IMR-90 (cell line): ENCODE results near the gene IL1A. TPM values are rescaled to one million over a fixed set of nuclear protein-coding genes. Genes with fewer than 3 reads are reported as not detected.

ENCODE experiments used
- ATAC-seq: fragments of 200-7000 bp; cut with Tn5 transposase; 2 replicates; pipeline ENCODE4 v1.9.1; 2020; ENCODE audit warnings: low read depth, mild to moderate bottlenecking, moderate library complexity
- BruUV-seq: library from RNA; stranded (reverse); fragments of 400-500 nt; replicated peaks from 2 replicates; lab custom pipeline; 2021; lab: Mats Ljungman, UMichigan
- CTCF ChIA-PET: fragments of 300-600 bp; formaldehyde crosslinking; extraction: SDS; loops from one replicate; lab custom pipeline; 2021; ENCODE audit warnings: antibody characterized with exemption; lab: Yijun Ruan, JAX
- POLR2A ChIA-PET: fragments of 300-600 bp; sonication (Branson Sonifier 250); formaldehyde crosslinking; loops from one replicate; lab custom pipeline; 2022; ENCODE audit warnings: antibody characterized with exemption; ENCODE audit not compliant: unreplicated experiment; lab: Charles Lee
- DNase-seq: peaks from one replicate; pipeline ENCODE4 v3.0.0; 2013
- H2AFZ ChIP-seq: replicated peaks from 2 replicates; pipeline ENCODE3; 2013; ENCODE audit warnings: low read length, mild to moderate bottlenecking; ENCODE audit not compliant: poor library complexity
- H2AK5ac ChIP-seq: 2 replicates; pipeline ENCODE4 v1.6.1; 2013; ENCODE audit warnings: low read depth, low read length, inconsistent platforms
- H2AK9ac ChIP-seq: replicated peaks from 2 replicates; pipeline ENCODE3; 2013; ENCODE audit warnings: mild to moderate bottlenecking, low read depth, low read length, moderate library complexity; ENCODE audit not compliant: poor library complexity
- H2BK120ac ChIP-seq: 2 replicates; pipeline ENCODE4 v1.6.1; 2013; ENCODE audit warnings: low read depth, low read length, inconsistent platforms
- H2BK15ac ChIP-seq: 3 replicates; pipeline ENCODE4 v1.6.1; 2013; ENCODE audit warnings: low read depth, low read length, inconsistent platforms
- H2BK20ac ChIP-seq: 2 replicates; pipeline ENCODE4 v1.6.1; 2013; ENCODE audit warnings: low read depth, mild to moderate bottlenecking, inconsistent platforms, low read length, moderate library complexity
- H2BK5ac ChIP-seq: 2 replicates; pipeline ENCODE4 v1.6.1; 2013; ENCODE audit warnings: mild to moderate bottlenecking, low read depth, low read length, inconsistent platforms; ENCODE audit not compliant: poor library complexity, severe bottlenecking
- H3K14ac ChIP-seq: replicated peaks from 2 replicates; pipeline ENCODE4 v1.6.1; 2013; ENCODE audit warnings: low read depth, low read length, inconsistent platforms
- H3K18ac ChIP-seq: 2 replicates; pipeline ENCODE4 v1.6.1; 2013; ENCODE audit warnings: low read depth, low read length, control low read depth
- H3K23ac ChIP-seq: 2 replicates; pipeline ENCODE4 v1.6.1; 2013; ENCODE audit warnings: low read depth, low read length, inconsistent platforms
- H3K27ac ChIP-seq: 2 replicates; pipeline ENCODE4 v1.5.1; 2013; ENCODE audit warnings: mild to moderate bottlenecking, control low read depth, low read length; ENCODE audit not compliant: insufficient read depth
- H3K27me3 ChIP-seq: 2 replicates; pipeline ENCODE4 v1.6.1; 2013; ENCODE audit warnings: low read length; ENCODE audit not compliant: control insufficient read depth, insufficient read depth
- H3K36me3 ChIP-seq: 2 replicates; pipeline ENCODE4 v1.6.1; 2013; ENCODE audit warnings: low read length, mixed read lengths; ENCODE audit not compliant: control insufficient read depth, insufficient read depth
- H3K4ac ChIP-seq: 2 replicates; pipeline ENCODE4 v1.6.1; 2013; ENCODE audit warnings: low read depth, low read length, inconsistent platforms
- H3K4me1 ChIP-seq: 2 replicates; pipeline ENCODE4 v1.6.1; 2013; ENCODE audit warnings: low read length, mixed read lengths; ENCODE audit not compliant: control insufficient read depth, insufficient read depth
- H3K4me2 ChIP-seq: 2 replicates; pipeline ENCODE4 v1.6.1; 2013; ENCODE audit warnings: low read depth, mild to moderate bottlenecking, control low read depth, low read length, moderate library complexity
- H3K4me3 ChIP-seq: 2 replicates; pipeline ENCODE4 v1.5.1; 2013; ENCODE audit warnings: low read depth, mild to moderate bottlenecking, control low read depth, low read length, moderate library complexity; ENCODE audit not compliant: insufficient read depth
- H3K56ac ChIP-seq: 2 replicates; pipeline ENCODE4 v1.6.1; 2013; ENCODE audit warnings: low read length, inconsistent platforms; ENCODE audit not compliant: insufficient read depth; ENCODE audit errors: extremely low read depth
- H3K79me1 ChIP-seq, 2 experiments: 2 replicates each; pipeline ENCODE4 v1.6.1; 2013; ENCODE audit warnings: low read length in 2 of 2, inconsistent platforms in 1 of 2, low read depth in 1 of 2
- H3K9ac ChIP-seq: 2 replicates; pipeline ENCODE4 v1.6.1; 2013; ENCODE audit warnings: low read depth, low read length, control low read depth
- H3K9me1 ChIP-seq: 2 replicates; pipeline ENCODE4 v1.6.1; 2013; ENCODE audit warnings: low read length, inconsistent platforms; ENCODE audit not compliant: insufficient read depth
- H3K9me3 ChIP-seq: 2 replicates; pipeline ENCODE4 v1.6.1; 2013; ENCODE audit warnings: low read length; ENCODE audit not compliant: control insufficient read depth, insufficient read depth
- H4K20me1 ChIP-seq: 2 replicates; pipeline ENCODE4 v1.6.1; 2013; ENCODE audit warnings: low read length, inconsistent platforms; ENCODE audit not compliant: insufficient read depth
- H4K5ac ChIP-seq: 2 replicates; pipeline ENCODE4 v1.6.1; 2013; ENCODE audit warnings: mild to moderate bottlenecking, low read depth, low read length, control low read depth
- H4K8ac ChIP-seq, 2 experiments: 2 replicates each; pipeline ENCODE4 v1.6.1; 2013; ENCODE audit warnings: low read depth in 2 of 2, low read length in 2 of 2, control low read depth in 1 of 2, inconsistent platforms in 1 of 2
- H4K91ac ChIP-seq: 2 replicates; pipeline ENCODE4 v1.6.1; 2013; ENCODE audit warnings: low read depth, low read length, inconsistent platforms; ENCODE audit not compliant: insufficient read depth
- BHLHE40 ChIP-seq: fragments of 150-350 bp; IDR thresholded peaks from 2 replicates; pipeline ENCODE4 v1.6.1; 2016; ENCODE audit warnings: mild to moderate bottlenecking, low read depth, low read length
- FOS ChIP-seq: fragments of 150-350 bp; IDR thresholded peaks from 2 replicates; pipeline ENCODE4 v1.6.1; 2016; ENCODE audit warnings: low read depth, low read length
- MAZ ChIP-seq: IDR thresholded peaks from 2 replicates; pipeline ENCODE4 v1.6.1; 2012; ENCODE audit warnings: low read depth, mild to moderate bottlenecking, low read length, improper control_type of control experiment, moderate library complexity, borderline replicate concordance
- MXI1 ChIP-seq: IDR thresholded peaks from 2 replicates; pipeline ENCODE4 v1.6.1; 2012; ENCODE audit warnings: low read depth, mild to moderate bottlenecking, low read length, moderate library complexity, borderline replicate concordance
- RFX5 ChIP-seq: IDR thresholded peaks from 2 replicates; pipeline ENCODE4 v1.8.0; 2012; ENCODE audit warnings: low read depth, mild to moderate bottlenecking, low read length, moderate library complexity
- whole genome bisulfite sequencing, 2 experiments: methylation state at CpG; one replicate each; pipeline versions ENCODE4 v1.1.5 to v1.1.7; 2013; ENCODE audit warnings: missing lambda C conversion rate in 2 of 2; ENCODE audit not compliant: insufficient read length in 1 of 2; ENCODE audit errors: extremely low coverage in 2 of 2; 5-methylcytosine and 5-hydroxymethylcytosine counted together
- dilution Hi-C: fragments of 300-500 bp; cut with HindIII; formaldehyde crosslinking; loops from one replicate; pipeline ENCODE4 v1.14.3; 2018; ENCODE audit warnings: low sequenced_read_pairs; ENCODE audit not compliant: unreplicated experiment
- in situ Hi-C: fragments of 300-500 bp; cut with MboI; formaldehyde crosslinking; loops from 3 replicates; pipeline ENCODE4 v1.14.3; 2019; ENCODE audit warnings: low sequenced_read_pairs, inconsistent platforms, mixed read lengths
- intact Hi-C: fragments of 100-400 bp; cut with micrococcal nuclease; formaldehyde crosslinking; loops from 2 replicates; pipeline ENCODE4 v1.10.0; 2022
- polyA plus RNA-seq, 3 experiments: library from polyadenylated mRNA; depleted of rRNA; stranded (reverse); fragments of >200 nt; gene quantifications; 2 replicates each; pipeline ENCODE4 v1.2.3, GENCODE V29; 2012; ENCODE audit warnings: low replicate concordance in 1 of 3
- total RNA-seq: library from RNA; depleted of rRNA; stranded (reverse); fragments of >200 nt; gene quantifications from 2 replicates; pipeline ENCODE4 v1.2.3, GENCODE V29; 2012

The IL1A gene
- total and polyA plus RNA-seq, 2 of the 4 experiments (the other 2 are of a cell fraction) = 0.48 to 1.1 TPM

- TF ChIP-seq MXI1 = no peak
Measured at GRCh38 chr2:112813280-112813966, 29.1 kb upstream of the IL1A start (continued).

GRCh38 chr2:112812318-112813267, 28.3 kb upstream of the IL1A start:
- Histone ChIP-seq H3K27me3 (no peaks in the 10 kb centered on the region), H3K36me3 (no peaks in the 10 kb centered on the region), H3K9ac (peak overlapping the region; percentile 29; the same call in 1 of the 2 replicates), H3K23ac (peak overlapping the region; percentile 86), H3K4ac (peak overlapping the region; percentile 95), H2BK5ac (peak overlapping the region; percentile 91), H3K9me1 (peaks cover 15% of the 10 kb centered on the region), H2AFZ (peak overlapping the region; percentile 70), H3K14ac (peak overlapping the region; percentile 88), H2AK9ac (peak overlapping the region; percentile 70), H4K5ac (peak overlapping the region; percentile 76), H2AK5ac (peak overlapping the region; percentile 90), H4K20me1 (no peaks in the 10 kb centered on the region), H4K91ac (peak overlapping the region; percentile 92), H3K18ac (peak overlapping the region; percentile 91), H3K9me3 (no peaks in the 10 kb centered on the region), H3K4me3 (no peak overlapping the region), H3K27ac (peak overlapping the region; percentile 79), H3K56ac (peak overlapping the region; percentile 69), H3K79me1 (peaks cover 4 to 9% of the 10 kb centered on the region in 2 experiments; a peak in 2 of 4 replicates), H3K4me1 (peaks cover 18% of the 10 kb centered on the region), H2BK15ac (peak overlapping the region; percentile 84; the same call in 2 of the 3 replicates), H2BK120ac (peak overlapping the region; percentile 92), H4K8ac (peak overlapping the region; percentile 90 to 97), H2BK20ac (peak overlapping the region; percentile 96), H3K4me2 (peak overlapping the region; percentile 35)
- no TSS peak for BruUV-seq
- intact Hi-C loops (no loop called here), dilution Hi-C loops (no loop called here), in situ Hi-C loops (no loop called here)
- TF ChIP-seq MAZ = peak; percentile 14; the same call in 1 of the 2 replicates
- TF ChIP-seq RFX5 = no peak
- TF ChIP-seq BHLHE40 = peak; percentile 43; the same call in 1 of the 2 replicates
- peak; percentile 73 for TF ChIP-seq FOS
- ChIA-PET POLR2A (no interaction called here), CTCF (interaction anchor here (0.5 to 1.4 kb wide), 2 partner anchors 10 to 129 kb away, joined by 4 to 6 read pairs; no protein-coding TSS in a partner anchor)
- ATAC-seq = peak; percentile 61
- WGBS, 2 experiments = no CpG with 5 or more reads among the region's 14 CpGs
- peak; percentile 96 for DNase-seq
